GM19438 (cell line): ENCODE results near the gene ZNF654.

Source experiments
- ATAC-seq: cut with Tn5 transposase; IDR thresholded peaks from one replicate; pipeline ENCODE4 v1.9.1; 2021; ENCODE audit warnings: low read depth; ENCODE audit not compliant: unreplicated experiment

Gene ZNF654

DNA sequence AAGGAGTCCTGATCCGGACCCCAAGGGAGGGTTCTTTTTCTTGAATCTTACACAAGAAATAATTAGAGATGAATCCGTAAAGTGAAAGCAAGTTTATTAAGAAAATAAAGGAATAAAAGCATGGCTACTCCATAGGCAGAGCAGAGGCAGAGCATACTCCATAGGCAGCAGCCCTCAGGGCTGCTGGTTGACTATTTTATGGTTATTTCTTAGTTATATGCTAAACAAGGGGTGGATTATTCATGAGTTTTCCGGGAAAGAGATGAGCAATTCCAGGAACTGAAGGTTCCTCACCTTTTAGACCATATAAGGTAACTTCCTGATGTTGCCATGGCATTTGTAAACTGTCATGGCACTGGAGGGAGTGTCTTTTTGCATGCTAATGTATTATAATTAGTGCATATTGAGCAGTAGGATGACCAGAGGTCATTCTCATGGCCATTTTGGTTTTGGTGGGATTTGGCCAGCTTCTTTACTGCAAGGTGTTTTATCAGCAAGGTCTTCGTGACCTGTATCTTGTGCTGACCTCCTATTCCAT is 132.9 kb downstream of the ZNF654 start:
- no peak for ATAC-seq

DNA sequence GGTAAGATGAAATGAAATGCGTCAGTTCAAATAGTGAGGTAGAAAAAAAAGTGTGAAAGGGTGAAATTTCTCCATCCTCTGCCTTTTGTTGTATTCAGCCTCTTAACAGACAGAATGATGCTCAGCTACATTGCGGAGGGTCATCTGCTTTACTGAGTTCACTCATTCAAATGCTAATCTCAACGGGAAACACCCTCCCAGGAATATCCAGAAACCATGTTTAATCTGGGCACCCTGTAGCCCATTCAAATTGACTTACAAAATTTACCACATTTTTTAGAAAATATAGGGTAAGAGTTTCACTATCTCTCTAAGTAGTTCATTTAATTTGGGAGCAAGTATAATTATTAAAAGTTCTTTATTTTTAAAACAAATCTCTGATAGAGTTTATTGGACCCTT is 133.6 kb downstream of the ZNF654 start:
- no peak for ATAC-seq
